NOMO-1 (cell line): ENCODE results near the gene PCSK5.
A peak's percentile ranks its signal among the peaks of the same experiment; 100 is the strongest.
"Not testable (repeated sequence)": the region's sequence is repeated elsewhere in the genome, so short reads cannot be mapped to it uniquely, and the experiment has no call there.

Experiments
- DNase-seq, 2 experiments: peaks; one replicate each; lab custom pipeline; 2025; ENCODE audit not compliant: unreplicated experiment in 2 of 2; lab: John Stamatoyannopoulos, UW

The PCSK5 gene

GRCh38 chr9:75890472-75891276 lies at the start of gene PCSK5:
Gene PCSK5 (plus strand): TSS chr9:75890673. CDS start chr9:75891182, 509 bp downstream.
- peak; percentile 59 to 73 for DNase-seq

- no peak for DNase-seq
Observed at GRCh38 chr9:75844321-75844720, 46.2 kb upstream of the PCSK5 start.

DNA sequence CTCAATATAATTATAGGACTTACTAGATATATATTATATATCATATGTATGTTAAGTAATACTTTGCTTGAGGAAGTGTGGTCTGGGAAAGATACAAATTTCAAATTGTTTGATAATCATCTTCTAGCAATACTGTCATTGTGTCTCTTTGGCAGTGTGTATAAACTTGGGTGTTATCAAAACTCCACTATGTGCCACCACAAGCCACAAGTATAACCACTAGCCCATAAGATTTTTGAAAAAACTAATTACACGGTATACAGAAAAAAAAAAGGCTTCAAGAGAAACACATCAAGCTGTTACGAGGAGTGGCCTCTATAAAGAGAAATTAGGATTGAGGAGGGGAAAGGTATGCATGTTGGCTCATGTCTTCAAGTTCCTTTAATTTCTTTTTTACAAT lies 44.7 kb upstream of the PCSK5 start:
- DNase-seq, result no peak

GRCh38 chr9:75847085-75847484 lies 43.4 kb upstream of the PCSK5 start:
- DNase-seq, result no peak

DNA sequence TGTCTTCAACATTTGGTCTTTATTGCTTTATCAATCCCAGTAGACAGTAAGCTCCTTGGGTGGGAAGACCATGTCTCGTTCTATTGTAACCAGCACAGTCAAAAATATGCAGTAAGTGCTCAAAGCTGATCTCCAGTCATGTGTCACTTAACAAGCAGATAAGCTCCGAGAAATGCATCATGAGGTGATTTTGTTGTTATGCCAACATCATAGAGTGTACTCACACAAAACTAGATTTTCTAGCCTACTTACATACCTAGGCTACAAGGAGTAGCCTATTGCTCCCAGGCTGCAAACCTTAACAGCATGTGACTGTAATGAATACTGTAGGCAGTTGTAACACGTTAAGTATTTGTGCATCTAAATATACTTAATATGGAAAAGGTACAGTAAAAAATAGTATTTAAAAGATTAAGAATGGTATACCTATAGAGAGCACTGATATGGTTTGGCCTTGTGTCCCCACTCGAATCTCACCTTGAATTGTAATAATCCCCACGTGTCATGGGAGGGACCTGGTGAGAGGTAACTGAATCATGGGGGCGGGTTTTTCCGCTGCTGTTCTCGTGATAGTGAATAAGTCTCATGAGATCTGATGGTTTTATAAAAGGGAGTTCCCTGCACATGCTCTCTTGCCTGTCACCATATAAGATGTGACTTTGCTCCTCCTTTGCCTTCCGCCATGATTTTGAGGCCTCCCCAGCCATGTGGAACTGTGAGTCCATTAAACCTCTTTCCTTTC lies 39.8 kb upstream of the PCSK5 start:
- DNase-seq, result no peak

GRCh38 chr9:75851917-75852316 lies 38.6 kb upstream of the PCSK5 start:
- DNase-seq, result no peak

- DNase-seq, result no peak
Observed at GRCh38 chr9:75852746-75853145, 37.7 kb upstream of the PCSK5 start.

DNA sequence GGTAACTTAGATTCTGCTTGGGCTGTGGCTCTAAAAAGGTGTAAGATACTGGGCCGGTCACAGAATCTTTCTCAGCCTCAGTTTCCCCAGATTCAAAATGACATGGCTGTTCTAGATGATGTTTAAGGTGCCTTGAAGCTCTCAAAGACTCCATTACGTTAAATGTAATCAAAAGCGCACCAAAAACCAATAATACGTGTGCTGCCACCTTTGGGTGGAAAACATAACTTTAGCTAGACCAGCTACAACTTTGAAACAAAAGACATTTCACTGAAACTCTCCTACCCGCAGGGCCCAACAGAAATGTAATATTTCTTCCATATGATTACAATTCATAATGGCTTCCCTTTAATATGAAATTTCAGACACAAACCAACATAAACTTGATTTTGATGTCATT lies 35.0 kb upstream of the PCSK5 start:
- peak in 1 of 2 experiments; percentile 17 for DNase-seq

DNA sequence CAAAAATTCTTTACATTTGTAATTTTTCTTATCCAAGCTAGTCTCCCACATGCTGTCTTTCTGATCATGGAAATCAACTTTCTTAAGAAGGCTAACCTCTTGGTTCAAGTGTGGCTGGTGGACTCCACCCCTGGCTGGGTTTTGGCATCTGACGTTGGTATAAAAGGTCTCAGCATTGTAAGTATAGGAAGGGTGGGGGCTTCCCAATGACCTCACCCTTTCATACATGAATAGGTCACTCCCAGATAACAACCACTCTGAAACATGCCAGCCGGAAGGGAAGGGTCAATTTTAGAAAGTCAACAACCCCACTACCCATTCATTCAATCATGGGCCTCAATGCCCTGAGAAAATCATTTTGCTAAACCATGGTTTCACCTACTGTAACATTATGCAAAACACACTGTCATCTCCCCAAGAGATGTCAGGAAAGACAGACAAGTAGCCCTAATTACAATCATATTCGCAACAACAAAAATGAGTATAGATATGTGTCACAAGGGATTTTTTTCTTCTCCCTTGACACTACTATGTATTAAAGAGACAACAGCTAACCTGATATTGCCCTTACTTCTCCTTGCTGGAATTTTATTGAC lies 31.9 kb upstream of the PCSK5 start:
- no peak for DNase-seq

DNA sequence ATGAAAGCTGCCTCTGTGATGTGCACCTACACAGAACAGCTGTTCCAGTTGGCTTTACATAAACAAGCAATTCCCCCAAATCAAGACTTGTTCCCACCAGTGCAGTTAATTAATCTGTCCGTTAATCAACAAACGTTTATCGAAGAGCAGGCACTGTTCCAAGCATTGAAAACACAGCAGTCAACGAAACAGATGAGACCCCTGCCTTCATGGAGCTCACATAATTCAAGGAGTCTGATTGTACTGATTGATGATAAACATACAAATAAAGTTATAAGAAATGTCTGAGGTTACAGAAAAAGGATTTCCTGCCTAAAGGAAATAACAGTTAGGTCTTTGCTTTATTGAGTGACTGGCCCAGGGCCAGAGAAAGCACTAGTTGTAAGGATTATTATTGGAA lies 26.2 kb upstream of the PCSK5 start:
- no peak for DNase-seq

- DNase-seq, result peak; percentile 22 to 28
Observed at GRCh38 chr9:75866273-75866871, 24.1 kb upstream of the PCSK5 start.

GRCh38 chr9:75868526-75868925 lies 21.9 kb upstream of the PCSK5 start:
- not testable (repeated sequence) for DNase-seq

- peak; percentile 65 to 68 for DNase-seq
Observed at GRCh38 chr9:75869236-75869635, 21.2 kb upstream of the PCSK5 start.

- no peak for DNase-seq
Observed at GRCh38 chr9:75870450-75870849, 20.0 kb upstream of the PCSK5 start.

- no peak for DNase-seq
Observed at GRCh38 chr9:75871624-75872023, 18.8 kb upstream of the PCSK5 start.

- peak; percentile 52 to 67 for DNase-seq
Observed at GRCh38 chr9:75873712-75874111, 16.8 kb upstream of the PCSK5 start.

DNA sequence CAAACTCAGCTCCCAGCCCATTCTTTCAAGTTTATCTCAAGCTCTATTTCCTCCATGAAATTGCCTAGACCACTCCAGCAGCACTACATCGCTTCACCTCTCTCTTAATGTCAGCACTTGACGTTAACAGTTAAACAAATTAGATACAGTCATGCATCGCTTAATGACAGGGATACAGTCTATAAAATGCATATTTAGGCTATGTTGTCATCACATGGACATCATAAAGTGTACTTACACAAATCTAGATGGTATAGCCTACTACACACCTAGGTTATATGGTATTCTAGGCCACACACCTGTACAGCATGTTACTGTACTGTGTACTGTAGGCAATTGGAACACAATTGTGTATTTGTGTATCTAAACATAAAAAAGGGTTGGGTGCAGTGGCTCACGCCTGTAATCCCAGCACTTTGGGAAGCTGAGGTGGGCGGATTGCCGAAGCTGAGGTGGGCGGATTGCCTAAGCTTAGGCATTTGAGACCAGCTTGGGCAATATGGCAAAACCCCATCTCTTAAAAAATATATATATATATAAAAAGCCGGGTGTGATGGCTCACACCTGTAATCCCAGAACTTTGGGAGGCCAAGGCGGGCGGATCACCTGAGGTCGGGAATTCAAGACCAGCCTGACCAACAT lies 13.4 kb upstream of the PCSK5 start:
- DNase-seq, result no peak

DNA sequence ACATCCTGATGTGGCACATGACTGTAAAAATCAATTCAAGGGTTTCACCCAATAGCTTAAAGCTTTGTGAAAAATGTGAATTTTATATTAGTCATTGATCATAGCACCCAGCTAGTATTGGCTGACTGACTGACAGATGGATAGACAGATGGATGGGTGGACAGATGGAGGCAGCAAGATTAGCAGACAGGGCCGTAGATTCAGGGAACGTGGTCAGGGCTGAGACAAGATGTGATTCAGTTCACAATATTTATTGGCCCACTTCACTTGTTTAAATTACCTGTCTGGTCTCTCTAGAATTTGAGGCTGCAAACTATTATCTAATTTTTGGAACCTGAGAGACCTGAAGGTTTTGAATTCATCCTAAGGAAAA lies 12.0 kb upstream of the PCSK5 start:
- DNase-seq, result no peak

- DNase-seq, result no peak
Observed at GRCh38 chr9:75880618-75881017, 9.9 kb upstream of the PCSK5 start.

DNA sequence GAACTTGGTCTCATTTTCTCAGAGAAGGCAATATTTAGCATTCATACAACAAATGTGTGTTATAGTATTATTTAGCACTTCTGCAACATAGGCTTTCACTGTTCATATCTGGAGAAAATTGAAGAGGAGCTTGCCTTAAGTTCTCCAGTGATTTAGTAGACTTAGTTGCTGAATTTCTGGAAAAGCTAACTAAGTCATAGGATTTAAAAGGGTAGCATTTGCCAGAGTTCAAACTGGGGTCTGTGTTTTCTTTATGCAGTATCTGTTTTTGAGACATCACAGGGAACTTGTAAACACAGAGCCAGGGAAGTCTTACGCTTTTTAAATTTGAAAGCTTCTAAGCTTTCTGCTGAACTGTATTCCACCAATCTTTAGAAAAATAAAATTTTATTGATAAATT lies 8.7 kb upstream of the PCSK5 start:
- DNase-seq, result no peak

DNA sequence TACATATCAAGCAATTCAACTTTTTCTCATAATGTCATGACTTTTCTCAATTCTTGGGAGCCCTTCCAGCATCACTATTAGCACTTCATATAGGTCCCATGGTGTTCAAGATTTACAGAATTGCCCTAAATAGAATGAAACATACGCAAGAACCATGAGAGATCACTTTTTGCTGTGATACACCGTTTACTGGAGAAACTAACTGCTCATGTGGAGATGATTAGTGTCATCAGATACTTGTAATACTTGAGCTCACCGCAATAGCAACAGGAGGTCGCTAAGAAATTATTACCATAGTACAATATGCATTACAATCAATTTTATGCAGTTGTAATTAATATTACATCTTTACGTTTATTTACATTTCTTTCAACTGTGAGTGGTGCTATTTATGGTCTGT lies 4.8 kb upstream of the PCSK5 start:
- DNase-seq, result no peak
